HG02981 (cell line): ENCODE data around the gene IL12B.
"Not testable (repeated sequence)": the region's sequence is repeated elsewhere in the genome, so short reads cannot be mapped to it uniquely, and the experiment has no call there.

Source experiments
- ATAC-seq: cut with Tn5 transposase; IDR thresholded peaks from one replicate; pipeline ENCODE4 v1.9.1; 2021; ENCODE audit warnings: mild to moderate bottlenecking, moderate library complexity; ENCODE audit not compliant: unreplicated experiment

The IL12B gene

DNA sequence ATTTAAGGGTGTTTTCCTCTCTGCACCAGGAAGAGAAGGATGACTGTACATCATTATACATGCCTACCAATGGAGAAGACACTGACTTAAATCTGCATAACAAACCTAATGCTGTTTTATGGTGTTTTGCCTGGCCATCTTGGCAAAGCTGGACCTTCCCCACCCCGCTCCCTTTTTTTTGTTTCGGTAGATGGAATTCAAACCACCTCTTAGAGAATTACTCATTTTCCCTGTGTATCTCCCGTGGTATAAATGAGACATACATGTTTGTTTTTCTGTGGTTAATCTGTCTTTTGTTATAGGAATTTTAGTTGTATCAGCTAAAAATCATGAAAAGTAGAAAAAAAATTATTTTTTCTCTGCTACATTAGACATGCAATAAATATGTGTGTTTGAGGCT, 28.8 kb downstream of the IL12B start:
- ATAC-seq: no peak

DNA sequence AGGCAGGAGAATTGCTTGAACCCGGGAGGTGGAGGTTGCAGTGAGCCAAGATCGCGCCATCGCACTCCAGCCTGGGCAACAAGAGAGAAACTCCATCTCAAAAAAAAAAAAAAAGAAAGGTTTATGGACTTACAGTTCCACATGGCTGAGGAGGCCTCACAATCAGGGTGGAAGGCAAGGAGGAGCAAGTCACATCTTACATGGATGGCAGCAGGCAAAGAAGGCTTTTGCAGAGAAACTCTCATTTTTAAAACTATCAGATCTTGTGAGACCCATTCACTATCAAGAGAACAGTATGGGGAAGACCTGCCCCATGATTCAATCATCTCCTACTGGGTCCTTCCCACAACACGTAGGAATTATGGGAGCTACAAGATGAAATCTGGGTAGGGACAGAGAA, 33.0 kb downstream of the IL12B start:
- not testable (repeated sequence) for ATAC-seq

DNA sequence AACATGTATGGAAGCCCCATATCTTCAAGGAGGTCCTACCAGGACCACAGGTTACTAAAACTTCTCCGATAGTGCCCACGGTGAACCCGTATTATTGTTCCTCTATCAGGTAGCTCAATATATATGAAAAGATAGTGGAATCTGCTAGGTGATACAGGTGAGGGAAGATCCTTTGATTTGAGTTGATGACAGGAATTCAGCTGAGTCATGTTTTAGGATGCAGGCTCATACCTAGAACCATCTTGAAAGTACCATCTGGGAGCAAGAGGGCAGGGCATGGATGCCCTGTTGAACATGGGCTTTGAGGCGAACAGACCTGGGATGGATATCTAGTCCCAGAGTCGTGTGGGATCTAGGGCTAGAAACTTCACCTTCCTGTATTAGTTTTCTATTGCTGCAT, 35.4 kb downstream of the IL12B start:
- ATAC-seq: no peak

DNA sequence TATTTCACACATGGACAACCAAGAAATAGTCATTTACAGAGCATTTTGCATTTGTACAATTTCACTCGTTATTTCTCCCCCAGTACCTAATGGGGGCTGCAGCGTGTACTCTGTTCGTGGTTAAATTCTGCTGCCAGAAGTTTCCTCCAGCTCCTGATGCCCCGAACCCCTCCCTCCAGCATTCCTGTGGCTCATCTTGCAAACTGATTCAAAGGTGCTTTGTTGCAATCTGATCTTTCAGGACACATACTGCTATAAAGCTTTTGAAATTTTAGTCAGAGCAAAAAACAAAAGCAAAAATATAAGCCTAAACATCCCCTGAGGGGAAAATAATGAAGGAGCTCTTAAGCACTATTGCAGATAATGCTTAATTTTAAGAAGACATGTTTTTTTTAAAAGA, 39.5 kb downstream of the IL12B start:
- no peak for ATAC-seq

DNA sequence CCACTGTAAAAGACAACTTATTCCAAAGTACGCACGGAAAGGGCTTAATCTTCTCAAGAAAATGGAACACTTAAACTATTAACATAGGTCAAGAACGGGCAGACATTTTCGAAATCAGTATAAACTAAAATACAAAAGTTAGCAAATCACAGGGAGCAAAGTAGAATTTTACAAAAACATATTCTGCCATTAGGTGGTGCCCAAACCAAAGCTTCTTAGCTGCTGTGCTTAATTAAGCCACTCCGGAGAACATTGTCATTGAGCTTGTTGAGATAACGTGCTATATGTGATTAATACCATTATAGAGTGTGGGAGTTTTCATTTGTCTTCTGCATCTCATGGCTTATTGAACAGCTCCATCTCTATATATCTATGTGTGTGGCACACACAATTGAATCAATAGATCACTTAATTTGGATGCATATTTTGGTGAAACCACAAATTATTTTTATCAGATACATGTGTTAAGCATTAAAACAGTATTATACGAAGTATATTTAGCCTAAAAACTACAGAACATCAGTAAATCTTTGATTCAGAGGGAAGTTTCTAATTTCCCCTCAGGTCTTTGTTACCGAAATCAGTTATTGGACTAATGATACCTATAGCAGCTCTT, 43.8 kb downstream of the IL12B start:
- no peak for ATAC-seq

DNA sequence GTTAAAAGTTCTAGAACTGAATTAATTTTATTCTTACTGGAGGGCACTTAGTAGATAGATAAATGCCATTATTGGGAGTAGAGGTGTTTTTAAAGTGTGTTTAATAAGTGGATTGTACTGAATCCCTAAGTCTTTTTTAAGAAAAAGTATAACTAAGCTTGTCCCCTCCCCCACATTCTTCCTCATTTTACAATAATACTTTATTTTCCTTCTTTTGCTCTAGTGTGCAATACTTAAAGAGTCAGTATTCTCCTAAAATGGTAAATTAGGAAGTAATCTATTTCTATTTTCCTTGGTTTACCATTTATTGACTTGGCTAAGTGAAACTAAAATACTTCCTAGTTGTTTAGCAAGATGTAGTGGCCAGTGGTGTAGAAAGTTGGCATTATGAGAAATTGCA, 55.6 kb downstream of the IL12B start:
- no peak for ATAC-seq

DNA sequence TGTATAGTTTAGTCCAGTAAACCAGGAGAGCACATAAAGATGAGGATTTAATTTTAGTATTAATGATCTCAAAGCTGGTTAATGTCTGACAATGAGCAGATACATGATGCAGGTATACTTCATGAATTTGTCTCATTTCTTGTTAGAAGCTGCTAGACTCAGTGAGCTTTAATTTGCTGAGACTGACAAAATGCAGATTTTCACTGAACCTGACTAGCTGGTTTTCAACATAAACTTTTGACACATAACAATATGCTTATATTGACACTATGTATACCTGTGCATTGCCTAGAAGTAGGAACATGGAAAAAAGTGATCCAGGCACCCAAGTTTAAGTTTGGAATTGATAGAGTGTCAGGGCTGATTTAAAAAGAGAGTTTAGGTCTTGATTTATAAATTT, 56.4 kb downstream of the IL12B start:
- no peak for ATAC-seq

DNA sequence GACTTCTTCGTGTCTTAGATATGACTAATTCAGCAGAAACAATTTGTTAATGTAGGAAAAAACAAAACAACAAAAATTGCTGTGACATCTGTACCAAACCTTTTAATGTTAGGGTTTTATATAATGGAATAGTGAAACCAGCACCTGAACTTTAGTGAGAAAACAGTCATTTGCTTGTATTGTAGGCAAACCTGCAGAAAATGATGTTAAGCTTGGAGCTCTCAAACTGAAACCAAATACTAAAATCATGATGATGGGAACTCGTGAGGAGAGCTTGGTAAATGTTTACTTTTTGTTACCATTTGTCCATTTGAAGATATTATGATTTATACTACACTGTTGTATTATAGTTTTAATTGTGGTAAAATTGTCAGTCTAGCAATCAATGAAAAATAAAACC, 60.6 kb downstream of the IL12B start:
- no peak for ATAC-seq

DNA sequence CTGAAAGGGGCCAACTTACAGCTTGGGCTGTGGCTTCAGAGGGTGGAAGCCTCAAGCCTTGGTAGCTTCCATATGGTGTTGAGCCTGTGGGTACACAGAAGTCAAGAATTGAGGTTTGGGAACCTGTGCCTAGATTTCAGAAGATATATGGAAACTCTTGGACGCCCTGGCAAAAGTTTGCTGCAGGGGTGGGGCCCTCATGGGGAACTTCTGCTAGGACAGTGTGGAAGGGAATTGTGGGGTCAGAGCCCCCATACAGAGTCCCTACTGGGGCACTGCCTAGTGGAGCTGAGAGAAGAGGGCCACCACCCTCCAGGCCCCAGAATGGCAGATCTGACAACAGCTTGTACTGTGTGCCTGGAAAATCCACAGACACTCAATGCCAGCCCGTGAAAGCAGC, 63.5 kb downstream of the IL12B start:
- not testable (repeated sequence) for ATAC-seq
